ENCODE data around the gene NCKAP5. TPM values are rescaled to one million over a fixed set of nuclear protein-coding genes. Genes with fewer than 3 reads are reported as not detected.

The NCKAP5 gene
- total and polyA plus RNA-seq, 9 of the 15 experiments (the other 6 are each of a cell fraction or from before 2014, with no cell fraction given), result not detected

DNA sequence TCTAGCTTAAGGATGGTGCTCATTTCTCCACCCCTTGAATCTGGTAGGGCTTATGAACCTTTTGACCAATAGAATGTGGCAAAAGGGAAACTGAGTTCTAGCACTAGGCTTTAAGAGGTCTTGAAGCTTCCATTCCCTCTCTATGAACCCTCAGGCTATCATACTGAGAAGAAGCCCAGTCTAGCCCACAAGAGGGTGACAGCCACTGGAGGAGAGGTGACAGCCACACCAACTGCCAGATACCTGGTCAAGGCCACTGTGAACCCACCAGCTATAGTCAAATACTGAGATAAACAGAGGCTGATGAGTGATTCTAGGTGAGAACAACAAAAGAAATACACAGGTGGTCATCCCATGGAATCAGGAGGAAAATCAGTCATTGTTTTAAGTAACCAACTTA is 37.6 kb downstream of the NCKAP5 start:
- Histone ChIP-seq H3K9ac (ENCODE audit: insufficient read depth in 1 of 2, low read depth in 2 of 2, low read length in 2 of 2) (no peak overlapping the region), H3K36me3 (ENCODE audit: control insufficient read depth, insufficient read depth, low read length) (no peaks in the 10 kb centered on the region), H3K9me1 (ENCODE audit: control insufficient read depth, insufficient read depth, low read length) (no peaks in the 10 kb centered on the region), H3K27ac (ENCODE audit: extremely low read depth, low read depth, low read length) (no peak overlapping the region), H2AFZ (ENCODE audit: low read depth, low read length) (no peak overlapping the region), H3K79me2 (ENCODE audit: control insufficient read depth, insufficient read depth, low read length) (no peaks in the 10 kb centered on the region), H4K20me1 (replicated peaks; ENCODE audit: control insufficient read depth, insufficient read depth, low read length) (no peaks in the 10 kb centered on the region), H3K27me3 (ENCODE audit: control insufficient read depth in 2 of 2, insufficient read depth in 2 of 2, low read length in 2 of 2) (no peaks in the 10 kb centered on the region), H3K4me1 (replicated peaks in 1 of 2; ENCODE audit: control insufficient read depth in 2 of 2, insufficient read depth in 2 of 2, low read length in 2 of 2) (no peaks in the 10 kb centered on the region), H3K4me2 (ENCODE audit: insufficient read depth, low read length) (no peak overlapping the region), H3K9me3 (replicated peaks; ENCODE audit: control insufficient read depth, insufficient read depth, low read depth, low read length) (no peaks in the 10 kb centered on the region), H3K4me3 (no peak overlapping the region)
- CTCF ChIA-PET (ENCODE audit: low intra/inter-chr PET ratio), result no interaction called here
- TF ChIP-seq RFX1 (IDR thresholded peaks at IDR 0.05) (no peak), CBX1 (IDR thresholded peaks at IDR 0.05; ENCODE audit: low read depth) (no peak), CEBPB (tag; IDR thresholded peaks at IDR 0.05) (no peak), KLF13 (tag; IDR thresholded peaks at IDR 0.05; ENCODE audit: borderline replicate concordance, low read depth) (no peak), ETS1 (conservative IDR thresholded peaks at IDR 0.05; ENCODE audit: control insufficient read depth, low read depth, low read length) (no peak), NEUROD1 (IDR thresholded peaks at IDR 0.05; ENCODE audit: borderline replicate concordance, low read depth, low read length, partially characterized antibody) (no peak), ZNF316 (IDR thresholded peaks at IDR 0.05) (no peak), BCOR (IDR thresholded peaks at IDR 0.05) (no peak)
- in situ Hi-C loops (cut with MboI), result no loop called here
- intact Hi-C loops (cut with micrococcal nuclease), result no loop called here
- no TSS peak for BruUV-seq (replicated peaks)
- ATAC-seq (no peak), FAIRE-seq (no peak), DNase-seq (ENCODE audit: extremely low read depth in 1 of 4, low spot score in 3 of 4) (no peak)
- POLR2A ChIA-PET, result no interaction called here

Data from K562 (cell line).